Measurements from ENCODE around the gene PCDH18. TPM values are rescaled to one million over a fixed set of nuclear protein-coding genes. Genes with fewer than 3 reads are reported as not detected.

Gene PCDH18
- total and polyA plus RNA-seq, 10 of the 15 experiments (the other 5 are each of a cell fraction or from before 2014, with no cell fraction given): 0.46 to 1.4 (median 0.96) TPM

- TF ChIP-seq PBX3 (IDR thresholded peaks at IDR 0.05; ENCODE audit: insufficient replicate concordance, low read depth, low read length) (no peak), ASH2L (IDR thresholded peaks at IDR 0.05; ENCODE audit: borderline replicate concordance, low read depth) (no peak)
These were observed 61.5 kb downstream of the PCDH18 start (continued) for GRCh38 chr4:137470806-137471205.
